Colon (tissue), 2 donors: ENCODE results near the gene MAIP1.
"Not testable (repeated sequence)": the region's sequence is repeated elsewhere in the genome, so short reads cannot be mapped to it uniquely, and the experiment has no call there.

Source experiments
- FAIRE-seq: peaks from 2 replicates; lab custom pipeline; 2012; peaks lifted over from hg19 to GRCh38; lab: Jason Lieb, UNC
- donor health status: control.
- donor health status: control.

Gene MAIP1

DNA sequence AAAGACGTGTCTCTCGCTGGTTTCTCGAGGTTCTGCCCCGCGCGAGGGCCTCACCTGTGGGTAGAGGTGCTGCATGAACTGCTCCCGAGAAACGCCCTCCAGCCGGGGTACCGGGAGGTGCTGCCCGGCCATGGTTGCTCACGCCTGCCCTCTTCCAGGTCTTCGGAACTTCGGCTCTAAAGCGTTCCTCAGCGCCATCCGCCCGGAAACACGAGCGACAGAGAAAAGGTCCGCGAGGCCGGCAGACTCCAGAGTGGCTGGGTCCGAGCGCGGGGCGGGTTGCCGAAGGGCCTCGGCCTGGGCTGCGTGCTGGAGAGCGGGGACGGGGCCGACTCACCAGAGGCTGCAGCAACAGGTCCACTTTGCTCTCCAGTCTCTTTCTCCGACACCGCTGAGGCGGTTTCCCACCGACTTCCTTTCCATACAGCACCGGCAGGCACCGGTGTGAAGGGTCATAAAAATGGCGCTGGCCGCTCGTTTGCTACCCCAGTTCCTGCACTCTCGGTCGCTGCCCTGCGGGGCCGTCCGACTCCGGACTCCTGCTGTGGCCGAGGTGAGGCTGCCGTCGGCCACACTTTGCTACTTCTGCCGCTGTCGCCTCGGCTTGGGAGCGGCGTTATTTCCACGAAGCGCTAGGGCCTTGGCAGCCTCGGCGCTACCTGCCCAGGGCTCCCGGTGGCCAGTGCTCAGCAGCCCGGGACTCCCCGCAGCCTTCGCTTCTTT lies at the start of gene MAIP1, which contains the start of gene TYW5:
Gene MAIP1, plus strand, starts transcription at position 244 of the 723 bp plus-strand sequence. Its CDS starts 217 bp downstream, at position 461.
Gene TYW5, minus strand, starts transcription at position 153 of the 723 bp plus-strand sequence. Its CDS starts 21 bp downstream, at position 132.
- FAIRE-seq, result no peak

DNA sequence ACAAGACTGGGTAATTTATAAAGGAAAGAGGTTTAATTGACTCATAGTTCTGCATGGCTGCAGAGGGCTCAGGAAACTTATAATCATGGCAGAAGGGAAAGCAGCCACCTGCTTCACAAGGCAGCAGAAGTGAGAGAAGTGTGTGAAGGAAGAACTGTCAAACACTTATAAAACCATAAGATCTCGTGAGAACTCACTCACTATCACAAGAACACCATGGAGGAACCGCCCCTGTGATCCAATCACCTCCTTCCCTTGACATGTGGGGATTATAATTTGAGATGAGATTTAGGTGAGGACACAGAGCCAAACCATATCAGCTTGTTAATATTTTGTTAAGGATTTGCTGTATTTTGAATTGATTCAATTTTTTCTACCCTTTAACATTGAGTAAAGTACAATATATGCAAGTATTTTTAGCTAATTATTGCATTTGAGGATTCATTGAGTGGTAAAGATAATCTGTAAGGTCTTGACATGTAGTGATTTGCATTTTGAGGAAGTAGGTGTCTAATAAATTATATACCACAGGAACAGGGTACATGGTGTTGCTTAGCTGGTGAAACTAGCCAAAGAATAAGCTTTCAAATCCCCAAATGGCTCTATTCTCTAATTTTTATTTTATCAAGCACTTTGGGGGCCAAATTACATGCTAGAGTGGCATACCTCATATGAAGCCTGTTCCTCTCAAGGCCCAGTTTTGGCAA lies 48.2 kb upstream of the MAIP1 start:
- no peak for FAIRE-seq

DNA sequence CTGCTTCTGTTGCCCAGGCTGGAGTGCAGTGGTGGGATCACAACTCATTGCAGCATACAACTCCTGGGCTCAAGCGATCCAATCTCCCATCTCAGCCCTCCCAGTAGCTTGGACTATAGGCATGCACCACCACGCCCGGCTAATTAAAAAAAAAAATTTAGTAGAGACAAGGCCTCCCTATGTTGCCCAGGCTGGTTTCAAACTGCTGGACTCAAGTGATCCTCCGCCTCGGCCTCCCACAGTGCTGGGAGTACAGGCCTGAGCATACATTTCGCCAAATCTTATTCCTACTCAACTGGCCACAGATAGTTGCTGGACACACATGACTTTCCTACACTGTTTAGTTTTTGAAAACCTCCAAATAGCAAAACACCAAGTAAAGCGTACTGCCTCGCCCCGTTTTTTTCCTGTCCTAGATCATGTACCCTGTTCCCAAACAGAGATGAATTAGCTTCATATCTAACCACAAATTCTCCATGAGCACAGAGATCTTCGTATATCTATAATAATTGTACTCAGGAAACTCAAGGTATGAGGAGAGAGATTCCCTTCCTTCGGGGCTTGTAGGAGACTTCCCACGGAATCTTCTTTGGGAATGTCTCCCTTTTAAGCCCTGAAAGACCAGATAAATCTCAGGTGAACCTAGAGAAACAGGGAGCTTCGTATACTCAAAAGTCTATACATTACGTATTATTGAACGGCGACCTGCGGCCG lies 44.9 kb upstream of the MAIP1 start:
- FAIRE-seq, result no peak

DNA sequence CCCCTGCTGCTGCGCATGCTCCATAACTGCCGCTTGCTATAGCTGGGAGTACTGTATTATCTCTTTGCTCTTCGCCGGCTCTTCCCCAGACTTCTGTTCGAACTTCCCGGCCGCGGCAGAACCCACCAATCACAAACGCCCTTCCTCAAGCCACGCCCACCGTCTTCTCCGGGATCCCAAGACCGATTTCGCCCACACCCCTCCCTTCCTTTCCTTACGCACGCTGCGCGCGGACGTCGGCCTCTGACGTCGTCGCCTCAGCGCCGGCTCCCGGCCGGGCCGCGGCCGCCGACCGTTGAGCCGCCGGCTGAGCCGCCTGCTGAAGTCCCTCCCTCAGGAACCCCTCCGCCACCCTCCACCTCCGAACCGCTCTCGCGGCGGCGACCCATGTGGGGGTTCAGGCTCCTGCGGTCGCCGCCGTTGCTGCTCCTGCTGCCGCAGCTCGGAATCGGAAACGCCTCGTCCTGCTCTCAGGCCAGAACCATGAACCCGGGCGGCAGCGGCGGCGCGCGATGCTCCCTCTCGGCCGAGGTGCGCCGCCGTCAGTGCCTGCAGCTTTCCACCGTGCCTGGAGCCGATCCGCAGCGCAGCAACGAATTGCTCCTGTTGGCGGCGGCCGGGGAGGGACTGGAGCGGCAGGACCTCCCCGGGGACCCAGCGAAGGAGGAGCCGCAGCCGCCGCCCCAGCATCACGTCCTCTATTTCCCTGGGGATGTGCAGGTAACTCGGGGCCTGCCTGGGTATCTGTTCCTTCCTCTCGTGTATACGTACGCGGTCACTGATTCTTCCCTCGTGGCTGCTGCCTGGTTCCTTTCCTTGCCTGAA lies 44.1 kb upstream of the MAIP1 start, which contains the start of gene C2orf69:
Gene C2orf69, plus strand, starts transcription at position 242 of the 825 bp plus-strand sequence. Its CDS starts 146 bp downstream, at position 388.
- no peak for FAIRE-seq

DNA sequence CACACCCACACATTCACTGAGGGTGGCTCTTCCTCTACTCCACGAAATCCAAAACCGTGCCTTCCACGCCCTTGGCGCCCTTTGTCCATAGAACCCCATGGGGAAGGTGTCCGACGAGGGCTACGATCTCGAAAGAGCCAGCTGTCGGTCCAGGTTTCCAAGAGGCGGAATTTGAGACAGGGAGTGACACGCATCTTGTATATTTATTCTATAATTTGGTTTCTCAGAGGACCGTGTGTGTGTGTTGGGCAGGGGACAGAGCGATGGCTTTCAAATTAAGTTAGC lies 43.6 kb upstream of the MAIP1 start:
- FAIRE-seq, result no peak

DNA sequence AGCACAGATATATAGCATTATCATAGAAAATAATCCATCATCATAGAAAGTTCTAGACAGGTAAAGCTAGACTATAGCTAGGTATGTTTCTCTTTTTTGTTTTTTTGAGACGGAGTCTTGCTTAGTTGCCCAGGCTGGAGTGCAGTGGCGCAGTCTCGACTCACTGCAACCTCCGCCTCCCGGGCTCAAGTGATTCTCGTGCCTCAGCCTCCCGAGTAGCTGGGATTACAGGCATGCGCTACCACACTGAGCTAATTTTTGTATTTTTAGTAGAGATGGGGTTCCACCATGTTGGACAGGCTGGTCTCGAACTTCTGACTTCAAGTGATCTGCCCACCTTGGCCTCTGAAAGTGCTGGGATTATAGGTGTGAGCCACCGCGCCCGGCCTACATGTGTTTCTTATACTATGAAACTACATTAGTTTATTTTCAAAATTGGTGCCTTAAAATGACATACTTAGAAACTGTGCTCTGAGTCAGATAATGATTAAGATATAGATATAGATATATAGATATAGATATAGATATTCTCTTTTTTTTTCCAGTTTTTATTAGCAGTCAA lies 42.7 kb upstream of the MAIP1 start:
- not testable (repeated sequence) for FAIRE-seq

- no peak for FAIRE-seq
Measured at GRCh38 chr2:199914372-199914958, 40.9 kb upstream of the MAIP1 start.

DNA sequence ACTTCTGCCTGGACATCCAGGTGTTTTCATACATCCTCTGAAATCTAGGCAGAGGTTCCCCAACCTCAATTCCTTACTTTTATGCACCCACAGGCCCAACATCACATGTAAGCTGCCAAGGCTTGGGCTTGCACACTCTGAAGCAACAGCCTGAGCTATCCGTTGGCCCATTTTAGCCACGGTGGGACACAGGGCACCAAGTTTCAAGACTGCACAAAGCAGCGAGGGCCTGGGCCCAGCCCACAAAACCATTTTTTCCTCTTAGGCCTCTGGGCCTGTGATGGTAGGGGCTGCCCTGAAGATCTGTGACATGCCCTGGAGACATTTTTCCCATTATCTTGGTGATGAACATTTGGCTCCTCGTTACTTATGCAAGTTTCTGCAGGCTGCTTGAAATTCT lies 38.4 kb upstream of the MAIP1 start:
- no peak for FAIRE-seq

DNA sequence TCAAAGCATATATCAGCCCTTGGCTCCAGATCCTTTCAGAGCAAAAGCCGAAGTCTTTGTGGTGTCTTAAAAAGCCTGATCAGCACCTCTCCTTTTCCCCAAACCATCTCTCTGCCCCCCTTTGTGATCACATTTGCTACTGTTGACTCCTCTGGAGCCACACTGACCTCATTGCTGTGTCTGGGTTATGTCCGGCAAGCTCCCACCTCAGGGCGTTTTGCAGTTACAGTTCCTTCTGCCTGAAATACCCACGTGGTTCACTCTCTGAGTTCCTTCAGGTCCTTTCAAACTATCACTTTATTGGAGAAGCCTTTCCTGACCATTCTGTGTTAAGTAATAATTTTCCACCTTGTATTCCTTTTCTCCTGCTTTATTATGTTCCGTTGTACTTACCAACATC lies 32.5 kb upstream of the MAIP1 start:
- FAIRE-seq, result no peak

GRCh38 chr2:199923924-199924323 lies 31.5 kb upstream of the MAIP1 start:
- FAIRE-seq, result no peak

DNA sequence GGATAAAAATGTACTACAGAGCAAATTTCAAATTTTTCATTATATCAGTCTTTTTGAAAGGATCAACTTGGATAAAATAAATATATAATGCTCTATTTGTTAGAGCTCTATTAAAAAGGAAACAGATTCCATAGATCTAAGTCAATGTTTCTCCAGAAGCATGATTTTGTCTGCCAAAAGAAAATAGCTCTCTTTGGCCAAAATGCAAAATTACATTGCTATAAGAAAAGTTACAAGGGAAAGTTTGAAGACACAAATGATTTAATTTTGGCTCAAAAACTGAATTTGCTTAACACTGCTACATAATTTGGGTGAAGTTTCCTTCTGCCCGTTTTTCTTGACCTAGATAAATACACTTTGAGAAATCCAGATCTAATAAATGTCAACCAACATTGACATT lies 28.6 kb upstream of the MAIP1 start:
- no peak for FAIRE-seq

DNA sequence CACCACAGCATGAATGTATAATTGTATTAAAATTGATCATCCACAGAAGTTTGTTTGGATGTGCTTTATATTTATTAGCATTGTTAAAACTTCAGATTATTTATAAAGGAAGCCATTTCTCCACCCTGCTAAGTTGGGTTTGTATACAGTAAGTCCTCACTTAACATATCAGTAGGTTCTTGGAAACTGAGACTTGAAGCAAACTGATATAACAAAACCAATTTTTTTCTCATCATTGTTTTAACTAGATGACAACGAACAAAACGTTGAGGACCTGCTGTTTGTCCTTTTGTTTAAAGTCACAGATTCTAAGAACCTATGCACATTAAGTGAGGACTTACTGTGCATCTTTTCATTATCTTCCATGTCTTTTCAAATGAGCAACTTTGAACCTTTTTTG lies 27.2 kb upstream of the MAIP1 start:
- FAIRE-seq, result no peak

DNA sequence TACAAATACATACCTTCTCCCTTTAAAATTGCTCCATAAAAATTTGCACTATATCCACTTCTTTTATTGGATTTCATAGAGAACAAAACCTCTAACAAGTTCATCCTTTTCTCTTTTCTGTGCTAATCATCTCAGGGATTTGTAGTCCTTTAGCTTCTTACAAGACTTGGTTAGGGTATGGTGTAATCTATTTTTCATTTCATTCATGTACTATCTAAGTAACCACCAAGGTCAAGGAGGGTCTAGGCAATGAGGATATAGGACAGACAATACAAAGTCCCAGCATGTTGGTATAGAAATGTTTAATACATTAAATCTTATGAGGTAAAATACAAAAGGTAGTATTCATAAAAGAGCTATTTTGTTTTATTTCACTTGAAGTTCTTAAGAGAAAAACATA lies 26.8 kb upstream of the MAIP1 start:
- no peak for FAIRE-seq

- FAIRE-seq, result no peak
Measured at GRCh38 chr2:199929262-199929661, 26.1 kb upstream of the MAIP1 start.

GRCh38 chr2:199932312-199932855 lies 23.0 kb upstream of the MAIP1 start:
- no peak for FAIRE-seq

DNA sequence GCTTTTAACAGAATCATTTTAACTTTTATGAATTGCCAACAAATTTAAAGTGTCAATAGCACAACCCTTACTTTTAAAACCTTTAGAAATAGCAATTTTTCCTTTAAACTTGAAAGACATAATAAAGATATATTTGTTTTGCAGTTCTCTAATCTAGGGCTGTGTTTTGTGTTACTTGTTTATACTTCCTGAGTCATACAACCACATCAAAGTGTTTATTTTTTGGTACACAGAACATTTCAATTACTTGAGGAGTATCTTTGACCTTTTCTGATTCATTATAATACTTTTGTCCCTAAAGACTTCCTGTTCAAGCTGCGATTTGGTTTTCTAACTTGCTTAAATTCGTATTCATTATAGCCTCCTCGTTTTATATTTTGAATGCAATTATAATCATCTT lies 21.9 kb upstream of the MAIP1 start:
- peak; percentile 18 for FAIRE-seq

DNA sequence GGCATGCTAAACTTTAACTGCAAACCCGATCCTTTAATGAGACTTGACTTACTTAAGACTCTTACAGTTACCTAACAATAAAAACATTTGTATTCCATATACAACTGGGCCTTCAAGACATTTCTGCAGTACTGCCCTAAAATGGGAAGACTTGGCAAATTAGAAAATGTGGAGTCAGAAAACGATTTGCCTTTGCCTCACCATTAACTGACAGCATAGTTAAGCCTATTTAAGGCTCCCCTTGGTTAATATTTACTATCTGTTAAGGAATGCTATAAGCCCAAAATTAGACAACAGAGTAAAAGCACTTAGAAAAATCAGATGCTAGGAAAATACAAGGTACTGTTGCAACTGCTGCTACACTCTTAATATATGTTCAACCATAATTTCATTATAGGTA lies 18.8 kb upstream of the MAIP1 start:
- FAIRE-seq, result no peak

DNA sequence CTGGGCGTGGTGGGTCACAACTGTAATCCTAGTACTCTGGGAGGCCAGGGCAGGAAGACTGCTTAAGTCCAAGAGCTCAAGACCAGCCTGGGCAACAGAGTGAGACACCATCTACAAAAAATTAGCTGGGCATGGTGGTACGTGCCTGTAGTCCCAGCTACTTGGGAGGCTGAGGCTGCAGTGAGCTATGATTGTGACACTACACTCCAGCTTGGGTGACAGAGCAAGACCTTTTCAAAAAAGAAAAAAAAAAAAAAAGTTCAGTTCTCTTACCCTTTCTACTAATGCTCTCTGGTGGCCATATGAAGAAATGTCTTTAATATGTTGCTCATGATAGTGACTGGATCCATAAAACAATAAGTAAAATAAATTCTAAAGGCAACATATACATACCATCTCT lies 15.0 kb upstream of the MAIP1 start:
- FAIRE-seq, result peak; percentile 85

GRCh38 chr2:199943373-199943772 lies 12.0 kb upstream of the MAIP1 start:
- FAIRE-seq, result no peak

DNA sequence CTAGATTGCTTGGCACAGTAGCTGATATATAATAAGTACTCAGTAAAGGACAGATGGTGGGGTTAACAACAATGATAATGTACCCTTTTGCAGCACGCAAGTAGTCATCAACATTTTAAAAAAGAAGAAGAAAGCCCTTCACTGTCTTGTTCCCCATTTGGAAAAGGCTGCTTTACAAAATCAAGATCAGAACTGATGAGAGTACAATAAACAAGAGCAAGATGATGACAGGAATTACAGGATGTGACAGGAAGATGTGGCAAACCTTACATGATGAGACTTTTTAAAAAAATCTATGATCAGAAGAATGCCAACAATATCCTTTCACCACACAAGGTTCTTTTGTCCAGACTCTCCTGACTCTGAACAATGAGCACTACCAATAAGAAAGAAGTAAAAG lies 9.2 kb upstream of the MAIP1 start:
- no peak for FAIRE-seq

DNA sequence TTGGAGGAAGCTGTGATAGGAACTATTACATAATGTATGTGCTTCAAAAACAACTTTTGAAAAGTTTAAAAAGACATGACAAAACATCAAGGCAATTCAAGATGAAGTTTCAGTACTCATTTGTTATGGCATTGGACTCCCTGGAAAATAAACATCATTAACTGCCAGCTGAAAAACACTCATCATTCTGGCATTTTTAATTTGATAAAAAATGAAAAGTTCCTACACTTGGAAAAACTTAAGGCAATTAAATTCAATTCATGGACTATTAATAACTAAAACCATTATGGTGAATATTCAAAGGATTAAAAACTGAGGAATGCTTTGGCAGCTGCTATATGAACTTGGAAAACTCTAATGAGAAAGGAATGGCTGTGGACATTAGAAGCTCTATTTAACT lies 8.5 kb upstream of the MAIP1 start:
- no peak for FAIRE-seq
